ENCODE measurements around the gene KPRP.

Gene KPRP

GRCh38 chr1:152770411-152770810 is 12.6 kb downstream of the KPRP start:
- no peak overlapping the region for H3K4me3 ChIP-seq
- DNase-seq (ENCODE audit: low spot score), result no peak
- H3K27ac ChIP-seq, result no peak overlapping the region
- TF ChIP-seq CTCF (IDR thresholded peaks at IDR 0.05), result no peak

GRCh38 chr1:152774875-152775274 is 17.1 kb downstream of the KPRP start, which contains the start of gene LCE1F:
TSS of gene LCE1F (plus strand) at chr1:152775140. CDS start at chr1:152776372, 1,232 bp downstream.
- TF ChIP-seq CTCF (IDR thresholded peaks at IDR 0.05), result no peak
- Histone ChIP-seq H3K27ac (no peak within 1 kb of the TSS), H3K4me3 (no peak within 1 kb of the TSS)
- DNase-seq (ENCODE audit: low spot score), result no peak

GRCh38 chr1:152776361-152776760 is 18.5 kb downstream of the KPRP start:
- no peak for DNase-seq (ENCODE audit: low spot score)
- no peak for TF ChIP-seq CTCF (IDR thresholded peaks at IDR 0.05)
- Histone ChIP-seq H3K27ac (no peak overlapping the region), H3K4me3 (no peak overlapping the region)

- no peak for TF ChIP-seq CTCF (IDR thresholded peaks at IDR 0.05)
- Histone ChIP-seq H3K27ac (no peak overlapping the region), H3K4me3 (no peak overlapping the region)
- no peak for DNase-seq (ENCODE audit: low spot score)
Measured at GRCh38 chr1:152777510-152778137, 19.8 kb downstream of the KPRP start.

GRCh38 chr1:152783095-152783494 is 25.3 kb downstream of the KPRP start:
- no peak for TF ChIP-seq CTCF (IDR thresholded peaks at IDR 0.05)
- Histone ChIP-seq H3K27ac (no peak overlapping the region), H3K4me3 (no peak overlapping the region)
- DNase-seq (ENCODE audit: low spot score), result no peak

- no peak within 1 kb of the TSS for H3K27ac ChIP-seq
- no peak within 1 kb of the TSS for H3K4me3 ChIP-seq
- no peak for DNase-seq (ENCODE audit: low spot score)
- TF ChIP-seq CTCF (IDR thresholded peaks at IDR 0.05), result no peak
Measured at GRCh38 chr1:152786077-152786476, 28.3 kb downstream of the KPRP start, which contains the start of gene LCE1E. TSS of gene LCE1E (plus strand) at chr1:152786257. CDS start at chr1:152787300, 1,043 bp downstream.

GRCh38 chr1:152795686-152796085 is 37.9 kb downstream of the KPRP start:
- no peak for TF ChIP-seq CTCF (IDR thresholded peaks at IDR 0.05)
- H3K4me3 ChIP-seq, result no peak overlapping the region
- no peak overlapping the region for H3K27ac ChIP-seq
- no peak for DNase-seq (ENCODE audit: low spot score)

All from coronary artery (tissue), 2 donors.